GM19468 (cell line): ENCODE results near the gene NCOR2.
"Not testable (repeated sequence)": the region's sequence is repeated elsewhere in the genome, so short reads cannot be mapped to it uniquely, and the experiment has no call there.

Experiments
- ATAC-seq: cut with Tn5 transposase; IDR thresholded peaks from one replicate; pipeline ENCODE4 v1.9.1; 2021; ENCODE audit warnings: mild to moderate bottlenecking, moderate library complexity, moderate number of reproducible peaks; ENCODE audit not compliant: unreplicated experiment; ENCODE audit errors: extremely low read depth

NCOR2 gene

DNA sequence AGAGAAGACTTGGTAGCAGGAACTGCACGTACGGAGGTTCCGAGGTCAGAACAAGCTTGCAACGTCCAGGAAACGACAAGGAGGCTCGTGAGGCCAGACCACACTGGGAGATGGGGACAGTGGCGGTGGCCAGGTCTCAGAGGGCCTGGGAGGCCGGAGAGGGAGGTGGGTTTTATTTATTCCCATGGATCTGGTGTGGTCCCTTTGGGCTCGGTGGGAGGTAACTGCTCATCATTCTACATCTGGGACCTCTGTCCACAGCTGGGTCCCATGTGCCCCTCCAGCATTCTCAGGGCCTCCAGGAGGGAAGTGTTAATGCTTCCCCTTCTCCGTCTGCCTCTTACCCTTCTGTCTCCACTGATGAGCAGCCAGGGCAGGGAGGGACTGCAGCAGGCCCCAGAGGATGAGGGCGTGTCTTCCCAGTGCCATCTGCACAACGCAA is 35.7 kb upstream of the NCOR2 start:
- no peak for ATAC-seq

DNA sequence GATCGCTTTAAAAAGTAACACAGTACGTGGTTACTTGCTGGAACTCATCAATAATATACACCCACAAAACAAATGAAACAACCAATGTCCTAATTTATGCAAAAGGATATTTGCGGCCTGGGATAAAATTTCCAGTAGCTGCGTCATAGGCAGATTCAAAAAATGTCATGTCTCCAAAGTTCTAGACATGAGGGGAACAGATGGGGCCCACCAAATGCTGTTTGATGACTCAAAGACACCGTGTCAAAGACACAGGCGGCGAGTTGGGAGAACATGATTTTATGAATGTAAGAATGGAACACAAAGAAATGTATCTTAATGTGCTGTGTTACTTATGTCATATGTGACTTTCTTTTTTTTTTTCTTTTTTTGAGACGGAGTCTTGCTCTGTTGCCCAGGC is 34.3 kb upstream of the NCOR2 start:
- no peak for ATAC-seq

GRCh38 chr12:124599074-124599999 is 31.9 kb upstream of the NCOR2 start:
- ATAC-seq, result no peak

GRCh38 chr12:124597041-124597440 is 29.6 kb upstream of the NCOR2 start:
- ATAC-seq, result no peak

DNA sequence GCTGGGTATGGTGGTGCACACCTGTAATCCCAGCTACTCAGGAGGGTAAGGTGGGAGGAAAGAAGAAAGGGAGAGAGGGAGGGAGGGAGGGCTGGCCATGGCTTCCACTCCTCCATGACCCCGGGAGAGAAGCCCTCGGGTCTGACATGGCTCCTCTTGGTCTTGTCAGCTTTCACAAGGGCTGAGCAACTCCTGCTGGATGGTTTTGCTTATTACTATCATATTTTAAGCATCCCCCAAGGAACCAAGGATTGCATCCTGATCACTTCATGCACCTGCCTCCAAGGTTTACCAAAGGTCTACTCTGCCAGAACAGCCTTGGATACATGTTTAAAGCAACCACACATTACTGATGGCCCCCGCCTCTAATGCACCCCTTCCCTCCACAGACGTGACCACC is 28.0 kb upstream of the NCOR2 start:
- no peak for ATAC-seq

- no peak for ATAC-seq
These were observed 27.4 kb upstream of the NCOR2 start for GRCh38 chr12:124594851-124595250.

DNA sequence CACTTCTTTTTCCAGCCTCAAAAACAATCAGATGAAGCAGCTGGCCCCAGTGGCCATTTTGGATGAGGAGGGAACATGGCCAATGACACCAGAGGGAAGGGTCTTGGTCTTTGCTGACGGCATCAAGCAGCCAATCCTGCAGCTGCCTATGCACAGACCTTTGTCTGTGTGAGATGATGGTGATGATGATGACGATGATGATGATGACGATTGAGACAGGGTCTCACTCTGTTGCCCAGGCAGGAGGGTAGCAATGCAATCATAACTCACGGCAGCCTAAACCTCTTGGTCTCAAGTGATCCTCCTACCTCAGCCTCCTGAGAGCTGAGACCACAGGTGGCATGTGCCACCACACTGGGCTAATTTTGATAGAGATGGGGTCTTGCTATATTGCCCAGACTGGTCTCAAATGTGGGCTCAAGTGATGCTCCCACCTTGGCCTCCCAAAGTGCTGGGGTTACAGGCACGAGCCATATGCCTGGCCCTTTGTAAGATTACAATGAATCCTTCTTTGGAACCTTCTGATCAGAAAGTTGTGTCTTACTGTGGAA is 26.5 kb upstream of the NCOR2 start:
- no peak for ATAC-seq

DNA sequence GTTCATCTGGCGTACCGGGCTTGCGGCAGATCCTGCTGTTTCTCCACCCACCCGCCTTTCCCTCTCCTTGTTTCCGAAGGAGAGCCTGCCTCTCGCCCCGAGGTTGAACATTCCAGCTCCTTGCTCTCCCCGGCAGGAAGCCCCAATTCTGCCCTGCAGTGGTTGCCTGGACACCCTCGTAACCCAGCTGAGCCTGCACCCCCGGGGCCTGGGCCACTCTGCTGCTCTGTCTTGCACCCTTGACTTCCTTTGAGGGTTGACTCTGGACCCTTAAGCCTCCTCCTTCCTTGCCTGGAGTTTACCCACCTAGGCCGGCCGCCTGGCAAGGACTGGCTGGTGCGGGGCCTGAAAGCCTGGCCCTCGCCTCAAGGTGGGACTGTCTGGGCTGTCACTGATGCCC is 25.8 kb upstream of the NCOR2 start:
- ATAC-seq, result no peak

DNA sequence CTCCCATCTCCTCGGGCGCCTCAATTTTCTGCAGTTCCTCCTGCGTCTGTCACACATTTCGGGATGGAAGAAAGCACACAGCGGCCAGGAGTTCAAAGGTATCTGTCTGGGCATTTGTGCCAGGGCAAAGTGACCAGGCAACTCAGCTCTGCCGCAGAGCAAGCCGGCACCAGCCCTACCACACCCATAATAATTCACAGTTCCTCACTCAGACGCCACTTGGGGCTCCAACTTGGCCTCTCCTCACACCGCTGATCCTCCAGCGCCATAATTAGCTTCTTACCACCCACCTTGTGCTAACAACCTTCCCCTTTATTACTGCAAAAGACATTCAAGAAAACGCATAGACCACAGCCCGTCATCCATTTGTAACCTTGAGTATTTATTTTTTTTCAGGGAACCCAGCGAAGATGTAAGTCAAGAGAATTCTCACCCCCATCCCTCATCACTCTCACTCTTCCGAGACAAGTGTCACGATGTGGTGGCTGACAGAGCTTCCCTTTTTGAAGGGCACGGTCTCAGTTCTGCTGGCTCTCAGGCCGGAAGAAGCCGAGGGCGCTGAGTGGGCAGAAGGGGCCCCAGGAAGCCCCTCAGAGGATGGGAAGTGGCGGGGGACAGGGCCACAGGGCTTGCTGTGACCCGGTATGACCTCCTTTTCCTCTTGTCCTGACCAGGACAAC is 25.2 kb upstream of the NCOR2 start:
- ATAC-seq, result no peak

DNA sequence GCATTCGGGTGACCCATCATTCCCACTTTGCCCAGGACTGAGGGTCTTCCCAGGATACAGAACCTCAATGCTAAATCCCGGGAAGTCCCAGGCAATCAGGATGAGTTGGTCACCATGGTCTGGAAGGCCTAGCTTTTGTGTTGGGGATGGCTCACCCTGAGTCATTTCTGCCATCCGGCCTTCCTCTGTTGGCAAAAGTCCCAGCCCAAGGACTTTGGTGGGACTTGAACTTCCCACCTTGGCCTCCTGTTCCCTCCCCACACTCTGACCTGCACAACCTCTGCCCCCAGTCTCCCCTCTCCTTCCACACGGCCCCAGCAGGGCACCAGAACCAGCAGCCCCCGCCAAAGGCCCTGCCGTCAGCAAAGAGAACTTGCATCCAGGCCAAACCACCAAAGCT is 24.6 kb upstream of the NCOR2 start:
- no peak for ATAC-seq

DNA sequence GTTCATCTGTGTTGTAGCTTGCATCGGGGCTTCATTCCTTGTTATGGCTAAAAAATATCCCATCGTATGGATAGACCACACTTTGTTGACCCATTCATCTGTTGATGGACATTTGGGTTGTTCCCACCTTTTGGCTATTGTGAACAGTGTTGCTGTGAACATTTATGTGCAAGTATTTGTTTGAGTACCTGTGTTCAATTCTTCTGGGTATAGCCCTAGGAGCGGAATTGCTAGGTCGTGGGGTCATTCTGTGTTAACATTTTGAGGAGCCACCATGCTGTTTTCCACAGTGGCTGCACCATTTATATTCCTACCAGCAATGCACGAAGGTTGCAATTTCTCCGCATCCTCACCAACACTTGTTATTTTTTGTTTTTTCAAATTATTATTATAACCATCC is 23.0 kb upstream of the NCOR2 start:
- no peak for ATAC-seq

DNA sequence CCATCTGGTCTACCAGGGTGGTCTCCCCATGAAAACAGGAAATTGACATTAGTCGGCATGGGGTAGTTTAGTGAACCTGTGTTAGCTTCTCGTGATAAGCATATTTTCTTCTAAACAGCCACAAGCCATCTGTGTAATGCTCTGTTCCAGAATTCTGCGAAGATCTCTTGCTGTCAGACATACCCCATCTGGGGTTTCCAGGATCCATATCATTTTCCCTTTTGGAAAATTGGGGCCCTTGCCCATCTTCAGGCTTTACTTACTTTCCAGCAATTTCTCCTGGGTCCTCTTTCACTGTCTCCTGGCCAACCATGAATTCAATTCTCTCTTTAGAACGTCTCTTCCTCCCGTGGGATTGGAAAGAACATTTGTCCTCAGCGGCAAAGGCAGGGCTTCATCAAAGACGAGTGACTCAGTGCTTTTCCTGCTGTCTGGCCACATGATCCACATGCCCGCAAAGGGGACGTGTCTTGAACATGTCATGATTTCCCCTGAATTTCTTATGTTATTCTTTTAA is 21.4 kb upstream of the NCOR2 start:
- no peak for ATAC-seq

GRCh38 chr12:124588018-124588634 is 20.7 kb upstream of the NCOR2 start:
- no peak for ATAC-seq

DNA sequence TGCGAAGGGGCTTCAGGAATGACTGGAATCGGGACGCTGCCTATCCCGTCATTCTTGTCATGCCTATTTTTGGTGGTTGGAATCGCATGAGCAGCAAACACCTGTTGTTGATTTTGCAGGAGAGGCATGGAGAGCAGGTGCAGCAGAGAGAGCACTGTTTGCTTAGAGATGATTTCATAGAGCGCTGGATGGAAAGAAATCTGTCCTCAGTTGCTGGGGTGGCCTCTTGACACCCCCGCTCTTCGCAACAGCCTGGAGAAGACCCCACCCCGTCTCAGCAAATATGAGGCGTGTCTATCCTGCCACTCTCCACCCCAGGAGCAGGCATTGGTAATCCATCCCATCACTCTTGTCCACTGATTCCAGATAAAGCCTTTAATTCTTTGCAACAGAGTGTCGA is 19.3 kb upstream of the NCOR2 start:
- ATAC-seq, result no peak

DNA sequence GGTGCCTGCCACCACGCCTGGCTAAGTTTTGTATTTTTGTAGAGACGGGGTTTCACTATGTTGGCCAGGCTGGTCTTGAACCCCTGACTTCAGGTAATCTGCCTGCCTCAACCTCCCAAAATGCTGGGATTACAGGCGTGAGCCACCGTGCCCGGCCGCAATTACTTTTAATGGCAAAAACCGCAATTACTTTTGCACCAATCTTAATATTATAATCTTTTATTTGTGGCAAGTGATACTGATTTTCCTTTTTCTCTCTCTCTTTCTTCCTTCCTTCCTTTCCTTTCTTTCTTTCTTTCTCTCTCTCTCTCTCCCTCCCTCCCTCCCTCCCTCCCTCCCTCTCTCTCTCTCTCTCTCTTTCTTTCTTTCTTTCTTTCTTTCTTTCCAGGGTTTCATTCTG is 17.1 kb upstream of the NCOR2 start:
- not testable (repeated sequence) for ATAC-seq

DNA sequence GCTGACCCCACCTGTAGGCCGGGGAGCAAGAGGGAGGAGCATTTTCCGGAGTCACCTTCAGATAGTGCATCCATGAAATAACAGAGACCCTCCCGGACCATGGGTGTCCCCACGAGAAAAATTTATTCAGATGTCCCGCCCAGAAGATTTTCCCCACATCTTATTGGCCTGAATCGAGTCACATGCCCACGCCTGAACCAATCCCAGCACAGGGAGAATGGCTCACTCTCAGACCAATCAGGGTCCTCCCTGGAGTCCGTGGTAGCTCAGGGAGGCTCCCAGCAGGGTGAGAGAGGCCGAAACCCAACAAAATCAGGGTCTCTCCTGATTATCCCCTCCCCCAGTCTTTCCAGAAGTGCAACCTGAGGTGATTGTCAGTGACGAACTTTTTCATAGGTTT is 16.4 kb upstream of the NCOR2 start:
- ATAC-seq, result no peak

- ATAC-seq, result no peak
These were observed 14.7 kb upstream of the NCOR2 start for GRCh38 chr12:124582108-124582424.

- ATAC-seq, result no peak
These were observed 14.1 kb upstream of the NCOR2 start for GRCh38 chr12:124581307-124582107.

DNA sequence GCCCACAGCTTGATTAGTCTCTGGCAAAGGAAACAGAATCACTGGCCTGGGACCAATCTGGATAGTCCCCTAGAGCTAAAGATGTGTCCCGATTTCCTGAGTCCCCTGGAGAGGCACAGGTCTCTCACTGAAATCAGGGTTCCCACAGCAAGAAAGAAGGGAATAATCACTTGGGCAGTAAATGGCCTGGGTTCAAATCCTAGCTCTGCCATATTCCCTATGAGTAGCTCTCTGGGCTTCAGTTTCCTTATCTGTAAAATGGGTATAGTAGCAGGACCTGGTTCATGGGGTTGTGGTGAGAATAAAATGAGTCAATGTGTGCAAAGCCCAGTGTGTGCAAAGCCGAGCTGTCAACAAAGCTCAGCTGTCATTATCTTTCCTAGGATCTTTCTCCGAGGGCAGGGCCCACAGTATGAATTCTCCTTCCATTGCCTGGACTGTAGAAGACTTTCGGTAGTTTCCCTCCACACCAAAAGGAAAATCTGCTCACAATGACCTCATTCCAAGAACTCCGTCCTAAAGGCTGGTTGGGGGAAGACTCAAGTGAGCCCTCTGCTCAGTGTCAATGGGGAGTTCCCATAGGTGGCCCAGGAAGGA is 12.6 kb upstream of the NCOR2 start:
- ATAC-seq, result no peak

DNA sequence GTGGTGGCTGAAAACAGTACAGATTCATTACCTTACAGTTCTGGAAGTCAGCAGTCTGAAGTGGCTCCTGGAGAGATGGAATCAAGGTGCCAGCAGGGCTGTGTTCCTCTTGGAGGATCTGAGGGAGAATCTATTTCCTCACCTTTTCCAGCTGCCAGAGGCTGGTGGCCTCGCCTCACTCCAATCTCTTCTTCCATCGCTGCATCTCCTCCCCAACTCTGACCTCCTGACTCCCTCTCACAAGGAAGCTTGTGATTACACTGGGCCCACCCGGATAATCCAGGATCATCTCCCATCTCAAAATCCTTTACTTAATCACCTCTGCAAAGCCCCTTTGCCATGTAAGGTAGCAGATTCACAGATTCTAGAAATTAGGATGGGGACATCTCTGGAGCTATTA is 11.4 kb upstream of the NCOR2 start:
- ATAC-seq, result no peak
